Measurements from ENCODE around the gene PATZ1. TPM values are rescaled to one million over a fixed set of nuclear protein-coding genes. Genes with fewer than 3 reads are reported as not detected.

Gene PATZ1
- total and polyA plus RNA-seq, 9 of the 15 experiments (the other 6 are each of a cell fraction or from before 2014, with no cell fraction given) = 0.63 to 7.8 (median 4.2) TPM

DNA sequence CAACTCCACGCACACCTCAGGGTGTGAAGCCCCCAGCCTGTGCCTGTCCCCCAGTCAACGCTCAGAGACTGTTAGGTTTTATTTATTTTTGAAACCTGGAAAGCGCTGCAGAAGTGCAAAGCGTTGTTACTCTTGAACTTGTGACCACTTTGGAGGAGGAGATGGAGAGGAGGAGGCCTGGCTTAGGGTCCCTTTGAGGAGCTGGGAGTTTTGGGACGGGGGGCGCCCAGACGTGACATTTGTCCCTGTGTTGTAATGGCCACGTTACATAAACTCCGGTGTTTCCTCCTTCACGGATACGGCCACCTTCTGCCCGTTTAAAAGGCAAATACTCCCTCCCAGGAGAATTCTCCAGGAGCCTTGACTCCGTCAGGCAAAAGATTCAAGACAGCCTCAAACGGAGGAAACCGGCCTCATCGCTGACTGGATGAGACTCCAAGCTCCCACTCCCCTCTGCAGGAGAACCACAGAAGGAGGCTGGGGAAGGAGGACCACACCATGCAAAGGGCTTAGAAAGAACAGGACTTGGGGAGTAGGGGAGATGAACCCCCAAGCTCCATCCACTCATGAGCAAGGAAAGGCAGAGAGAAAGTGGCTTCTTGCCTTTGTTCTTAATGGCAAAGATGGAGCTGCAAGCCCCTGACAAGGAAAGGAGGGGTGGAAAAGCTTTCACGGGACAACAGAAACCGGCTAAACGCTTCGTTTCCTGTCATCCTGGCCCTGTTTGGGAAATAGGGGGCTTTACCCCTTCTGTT is 54.5 kb downstream of the PATZ1 start:
- in situ Hi-C loops (cut with MboI) = no loop called here
- intact Hi-C loops (cut with micrococcal nuclease) = no loop called here
- peak overlapping the region; percentile 84 for H2AFZ ChIP-seq (ENCODE audit: low read depth, low read length)
- peak overlapping the region; percentile 85 for H3K4me2 ChIP-seq (ENCODE audit: insufficient read depth, low read length)
- DNase-seq (ENCODE audit: extremely low read depth in 1 of 4, low spot score in 3 of 4) = peak in 1 of 4 experiments; percentile 8
- peak overlapping the region; percentile 57 to 90; a peak in 2 of 4 replicates for H3K9ac ChIP-seq (ENCODE audit: insufficient read depth in 1 of 2, low read depth in 2 of 2, low read length in 2 of 2)
- TF ChIP-seq, protein P1, sequence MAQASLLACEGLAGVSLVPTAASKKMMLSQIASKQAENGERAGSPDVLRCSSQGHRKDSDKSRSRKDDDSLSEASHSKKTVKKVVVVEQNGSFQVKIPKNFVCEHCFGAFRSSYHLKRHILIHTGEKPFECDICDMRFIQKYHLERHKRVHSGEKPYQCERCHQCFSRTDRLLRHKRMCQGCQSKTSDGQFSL (CRISPR knock-in tag; IDR thresholded peaks at IDR 0.05) = no peak
- TF ChIP-seq, protein P1 (tag; IDR thresholded peaks at IDR 0.05) = peak in 1 of 2 experiments; percentile 43; a peak in 2 of 4 replicates
- TF ChIP-seq SMAD3 (CRISPR knock-in tag; conservative IDR thresholded peaks at IDR 0.05) = no peak
- no peaks in the 10 kb centered on the region for H3K9me3 ChIP-seq (replicated peaks; ENCODE audit: control insufficient read depth, insufficient read depth, low read depth, low read length)
- H3K4me1 ChIP-seq (replicated peaks in 1 of 2; ENCODE audit: control insufficient read depth in 2 of 2, insufficient read depth in 2 of 2, low read length in 2 of 2) = peaks cover 23 to 24% of the 10 kb centered on the region in 2 experiments; a peak in 4 of 5 replicates
- no peaks in the 10 kb centered on the region for H4K20me1 ChIP-seq (replicated peaks; ENCODE audit: control insufficient read depth, insufficient read depth, low read length)
- WGBS (ENCODE audit: insufficient coverage, low coverage, missing lambda C conversion rate) = 39% methylated on average over 15 of the region's 20 CpGs
- ChIA-PET POLR2A (interaction anchor here (0.6 to 2.0 kb wide), 6 partner anchors 9 to 207 kb away, joined by 3 to 7 read pairs (median 4); no protein-coding TSS in a partner anchor), CTCF (ENCODE audit: low intra/inter-chr PET ratio) (no interaction called here)
- TSS peak; percentile 75 for BruUV-seq (replicated peaks)
- H3K27me3 ChIP-seq (ENCODE audit: control insufficient read depth in 2 of 2, insufficient read depth in 2 of 2, low read length in 2 of 2) = no peaks in the 10 kb centered on the region
- H3K36me3 ChIP-seq (ENCODE audit: control insufficient read depth, insufficient read depth, low read length) = no peaks in the 10 kb centered on the region
- H3K79me2 ChIP-seq (ENCODE audit: control insufficient read depth, insufficient read depth, low read length) = no peaks in the 10 kb centered on the region
- no peak for ATAC-seq
- peak; percentile 48 for FAIRE-seq
- H3K9me1 ChIP-seq (ENCODE audit: control insufficient read depth, insufficient read depth, low read length) = no peaks in the 10 kb centered on the region
- peak overlapping the region; percentile 49 for H3K4me3 ChIP-seq
- peak overlapping the region; percentile 90; the same call in 2 of the 3 replicates for H3K27ac ChIP-seq (ENCODE audit: extremely low read depth, low read depth, low read length)

All from K562 (cell line).